Upper lobe of right lung (tissue), 1 donor: ENCODE results near the gene ERFE. TPM values are rescaled to one million over a fixed set of nuclear protein-coding genes. Genes with fewer than 3 reads are reported as not detected.
"Not testable (repeated sequence)": the region's sequence is repeated elsewhere in the genome, so short reads cannot be mapped to it uniquely, and the experiment has no call there.

ENCODE experiments used
- ATAC-seq: fragments of 200-7000 bp; cut with Tn5 transposase; one replicate; pipeline ENCODE4 v1.9.1; 2020; ENCODE audit warnings: mild to moderate bottlenecking, moderate library complexity
- DNase-seq: peaks from one replicate; pipeline ENCODE4 v3.0.0-alpha.2; 2020
- H3K27ac ChIP-seq: fragments of 200-600 bp; one replicate; pipeline ENCODE4 v1.8.0; 2022
- H3K27me3 ChIP-seq: fragments of 200-600 bp; one replicate; pipeline ENCODE4 v1.8.0; 2022; ENCODE audit warnings: mild to moderate bottlenecking
- H3K36me3 ChIP-seq: fragments of 200-600 bp; one replicate; pipeline ENCODE4 v1.8.0; 2022
- H3K4me1 ChIP-seq: fragments of 200-600 bp; one replicate; pipeline ENCODE4 v1.8.0; 2022
- H3K4me3 ChIP-seq: fragments of 200-600 bp; one replicate; pipeline ENCODE4 v1.8.0; 2022; ENCODE audit warnings: mild to moderate bottlenecking
- H3K9me3 ChIP-seq: fragments of 200-600 bp; one replicate; pipeline ENCODE4 v1.8.0; 2022
- intact Hi-C: fragments of 100-400 bp; cut with DNase I; formaldehyde crosslinking; loops from one replicate; pipeline ENCODE4 v1.11.0; 2022
- total RNA-seq: library from RNA; stranded (reverse); fragmentation: NEBNext Ultra II Directional; extraction: Animal tissue kit (Norgen Biotek cat#: 25700); gene quantifications from one replicate; pipeline ENCODE4 v1.2.1, GENCODE V29; 2021
- TF ChIP-seq, protein P1 (sequence below): fragments of 200-600 bp; IDR thresholded peaks from one replicate; pipeline ENCODE4 v1.8.0; 2022; ENCODE audit warnings: antibody characterized with exemption
- donor health status: DM: no; HTN: yes; CAD: no; lungs with severe emphysema.

ERFE gene
- total RNA-seq, 1 donor from 2014 or later, result not detected

DNA sequence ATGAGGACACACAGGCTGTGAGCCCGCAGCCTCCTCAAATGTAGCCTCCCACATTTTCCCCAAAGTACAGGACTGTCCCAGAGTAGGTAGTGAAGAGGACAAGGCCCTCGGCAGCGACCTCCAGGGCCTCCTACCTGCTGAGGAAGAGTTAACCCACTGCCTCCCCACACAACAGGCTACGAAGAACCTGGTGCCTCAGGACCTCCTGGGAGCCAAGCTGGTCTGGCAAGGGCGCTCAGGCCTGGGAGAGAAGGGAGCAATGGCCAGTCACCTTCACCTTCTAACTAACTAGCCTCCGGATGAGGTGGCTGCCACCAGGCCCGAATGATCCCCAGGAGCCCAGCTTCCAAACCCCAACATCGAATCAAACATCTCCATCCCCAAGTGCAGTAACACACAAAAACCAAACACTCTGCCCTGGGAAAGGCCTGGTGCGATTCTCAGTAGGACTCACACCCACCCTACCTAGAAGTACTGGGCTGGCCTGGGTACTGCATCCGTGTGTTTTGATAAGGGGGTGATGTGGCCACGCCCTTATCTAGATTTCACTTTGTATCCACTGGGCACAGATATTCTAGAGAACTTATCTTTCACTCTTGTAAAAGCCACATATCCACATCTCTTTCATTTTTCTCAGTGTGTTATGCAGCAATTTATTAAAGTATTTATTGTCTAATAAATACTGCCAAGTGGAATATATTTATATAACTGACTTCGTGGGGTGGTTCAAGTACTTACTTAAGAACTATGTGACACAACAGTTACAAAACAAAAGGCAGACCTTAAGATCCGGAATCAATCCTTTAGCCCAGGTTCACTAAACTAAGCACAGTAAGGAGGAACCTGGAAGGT, 9.7 kb downstream of the ERFE start:
- ATAC-seq (no peak), DNase-seq (peak; percentile 56)
- H3K27ac ChIP-seq, result no peak overlapping the region
- H3K4me1 ChIP-seq, result peaks cover 19% of the 10 kb centered on the region
- no peak overlapping the region for H3K4me3 ChIP-seq
- H3K9me3 ChIP-seq, result no peaks in the 10 kb centered on the region
- TF ChIP-seq, protein P1, sequence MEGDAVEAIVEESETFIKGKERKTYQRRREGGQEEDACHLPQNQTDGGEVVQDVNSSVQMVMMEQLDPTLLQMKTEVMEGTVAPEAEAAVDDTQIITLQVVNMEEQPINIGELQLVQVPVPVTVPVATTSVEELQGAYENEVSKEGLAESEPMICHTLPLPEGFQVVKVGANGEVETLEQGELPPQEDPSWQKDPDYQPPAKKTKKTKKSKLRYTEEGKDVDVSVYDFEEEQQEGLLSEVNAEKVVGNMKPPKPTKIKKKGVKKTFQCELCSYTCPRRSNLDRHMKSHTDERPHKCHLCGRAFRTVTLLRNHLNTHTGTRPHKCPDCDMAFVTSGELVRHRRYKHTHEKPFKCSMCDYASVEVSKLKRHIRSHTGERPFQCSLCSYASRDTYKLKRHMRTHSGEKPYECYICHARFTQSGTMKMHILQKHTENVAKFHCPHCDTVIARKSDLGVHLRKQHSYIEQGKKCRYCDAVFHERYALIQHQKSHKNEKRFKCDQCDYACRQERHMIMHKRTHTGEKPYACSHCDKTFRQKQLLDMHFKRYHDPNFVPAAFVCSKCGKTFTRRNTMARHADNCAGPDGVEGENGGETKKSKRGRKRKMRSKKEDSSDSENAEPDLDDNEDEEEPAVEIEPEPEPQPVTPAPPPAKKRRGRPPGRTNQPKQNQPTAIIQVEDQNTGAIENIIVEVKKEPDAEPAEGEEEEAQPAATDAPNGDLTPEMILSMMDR, result no peak
- intact Hi-C loops, result no loop called here
- H3K36me3 ChIP-seq, result peaks cover 53% of the 10 kb centered on the region
- peaks cover 9% of the 10 kb centered on the region for H3K27me3 ChIP-seq

DNA sequence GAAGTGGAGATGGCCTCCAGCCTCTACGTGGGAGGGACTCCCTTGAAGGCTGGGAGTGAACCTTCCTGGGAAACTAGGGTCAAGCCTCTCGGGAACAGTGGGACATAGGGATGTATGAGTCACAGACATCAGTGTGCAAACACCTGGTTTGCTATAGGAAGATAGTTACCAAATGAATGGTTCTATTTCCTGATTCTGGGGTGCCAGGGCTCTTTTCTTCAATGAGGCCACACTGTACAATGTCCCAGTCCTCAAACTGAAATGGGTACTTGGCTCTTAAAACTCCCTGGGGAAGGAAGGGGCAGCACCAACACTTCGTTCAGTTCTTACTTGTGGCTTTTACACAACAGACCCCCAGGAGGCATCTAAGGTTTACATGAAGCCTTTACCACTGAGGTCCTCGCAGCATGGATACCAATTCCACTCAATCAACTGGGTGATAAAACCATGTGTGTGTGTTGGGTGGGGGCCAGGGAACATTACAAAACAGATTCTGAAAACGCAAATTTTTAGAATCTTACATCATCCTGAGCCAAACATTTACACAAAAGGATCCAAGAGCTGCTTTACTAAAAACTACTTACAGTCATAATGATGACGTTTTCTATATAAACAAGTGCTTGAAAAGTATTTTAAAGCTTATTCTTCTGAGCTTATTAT, 10.4 kb downstream of the ERFE start:
- TF ChIP-seq, protein P1, result no peak
- peaks cover 19% of the 10 kb centered on the region for H3K4me1 ChIP-seq
- H3K27me3 ChIP-seq, result peaks cover 1% of the 10 kb centered on the region
- peaks cover 59% of the 10 kb centered on the region for H3K36me3 ChIP-seq
- intact Hi-C loops, result no loop called here
- H3K4me3 ChIP-seq, result no peak overlapping the region
- no peaks in the 10 kb centered on the region for H3K9me3 ChIP-seq
- ATAC-seq (peak; percentile 25), DNase-seq (peak; percentile 10)
- no peak overlapping the region for H3K27ac ChIP-seq

DNA sequence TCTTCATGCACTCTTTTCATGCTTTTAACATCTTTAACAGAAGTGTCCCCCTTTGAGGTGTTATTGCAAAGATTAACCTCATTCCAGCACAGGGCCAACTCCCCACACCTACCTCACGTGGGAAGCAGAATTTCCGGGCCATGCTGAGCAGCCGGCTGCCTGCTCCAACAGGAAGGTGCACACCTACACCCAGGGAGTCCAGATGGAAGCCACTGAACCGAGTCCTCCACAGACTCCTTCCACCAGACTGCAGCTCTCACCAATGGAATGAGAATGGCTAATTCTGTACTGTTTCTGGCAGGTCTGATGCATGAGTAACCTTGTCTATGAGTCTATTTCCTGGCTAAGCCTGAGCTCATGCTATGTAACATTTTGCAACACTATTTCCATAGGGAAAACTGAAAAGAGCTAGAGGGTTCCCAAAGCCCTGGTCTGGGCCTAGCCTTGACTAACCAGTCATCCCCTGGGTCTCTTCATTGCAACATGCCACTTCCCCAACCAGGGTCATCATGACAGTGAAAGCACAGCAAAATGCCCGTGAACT, 11.0 kb downstream of the ERFE start:
- Histone ChIP-seq H3K27ac (no peak overlapping the region), H3K4me1 (peaks cover 19% of the 10 kb centered on the region), H3K36me3 (peaks cover 65% of the 10 kb centered on the region), H3K4me3 (no peak overlapping the region), H3K27me3 (no peaks in the 10 kb centered on the region), H3K9me3 (no peaks in the 10 kb centered on the region)
- DNase-seq (peak; percentile 58), ATAC-seq (peak; percentile 34)
- TF ChIP-seq, protein P1, result no peak
- intact Hi-C loops, result no loop called here

DNA sequence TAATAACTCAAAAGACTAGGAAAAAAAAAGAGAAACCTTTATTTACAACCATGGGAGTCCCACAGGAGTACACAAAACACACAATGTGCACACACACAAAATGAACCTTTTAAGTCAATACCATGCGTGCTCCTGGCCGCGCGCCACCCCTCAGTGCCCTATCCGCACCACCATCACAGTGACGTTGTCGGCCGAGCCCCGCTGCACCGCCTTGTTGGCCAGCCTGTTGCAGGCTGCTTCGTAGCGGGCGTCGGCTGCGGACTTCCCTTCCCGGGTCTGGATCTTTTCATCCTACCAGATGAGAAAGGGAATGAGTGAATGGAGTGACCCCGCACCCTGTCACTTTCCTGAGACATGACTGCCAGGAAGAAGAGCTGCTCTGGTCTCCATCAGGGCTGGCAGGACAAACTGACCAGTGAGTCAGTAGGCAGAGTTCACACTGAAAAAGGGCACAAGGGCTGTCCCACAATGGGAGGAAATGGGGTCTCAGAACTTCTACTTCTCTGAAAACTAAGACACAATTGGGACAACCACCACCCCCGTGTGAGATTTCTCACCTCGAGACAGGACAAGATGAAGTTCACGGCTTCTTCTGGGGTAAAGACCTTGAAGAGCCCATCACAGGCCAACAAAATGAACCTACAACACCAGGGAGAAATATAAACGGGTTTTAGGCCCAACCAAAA, 11.8 kb downstream of the ERFE start:
- TF ChIP-seq, protein P1, result no peak
- H3K9me3 ChIP-seq, result no peaks in the 10 kb centered on the region
- peaks cover 19% of the 10 kb centered on the region for H3K4me1 ChIP-seq
- intact Hi-C loops, result no loop called here
- DNase-seq, result peak; percentile 61
- no peak for ATAC-seq
- H3K27ac ChIP-seq, result no peak overlapping the region
- no peaks in the 10 kb centered on the region for H3K27me3 ChIP-seq
- peaks cover 72% of the 10 kb centered on the region for H3K36me3 ChIP-seq
- no peak overlapping the region for H3K4me3 ChIP-seq

DNA sequence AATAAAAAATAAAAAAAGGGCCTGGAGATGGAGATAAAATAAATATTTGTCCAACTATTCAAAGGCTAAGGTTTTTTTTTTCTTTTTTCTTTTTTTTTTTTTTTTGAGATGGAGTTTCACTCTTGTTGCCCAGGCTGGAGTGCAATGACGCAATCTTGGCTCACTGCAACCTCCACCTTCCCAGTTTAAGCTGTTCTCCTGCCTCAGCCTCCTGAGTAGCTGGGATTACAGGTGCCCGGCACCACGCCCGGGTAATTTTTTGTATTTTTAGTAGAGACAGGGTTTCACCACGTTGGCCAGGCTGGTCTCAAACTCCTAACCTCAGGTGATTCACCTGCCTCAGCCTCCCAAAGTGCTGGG, 12.3 kb downstream of the ERFE start:
- H3K4me3 ChIP-seq, intact Hi-C loops, H3K9me3 ChIP-seq, ATAC-seq, H3K27me3 ChIP-seq, H3K27ac ChIP-seq: not testable (repeated sequence)
- Histone ChIP-seq H3K36me3 (peaks cover 76% of the 10 kb centered on the region), H3K4me1 (peaks cover 19% of the 10 kb centered on the region)
- peak; percentile 23 for DNase-seq
